ENCODE measurements around the gene ATP13A1. TPM values are rescaled to one million over a fixed set of nuclear protein-coding genes. Genes with fewer than 3 reads are reported as not detected.

Gene ATP13A1
- total and polyA plus RNA-seq, 2 of the 8 experiments (the other 6 are each of a cell fraction or from before 2014, with no cell fraction given): 33.0 to 64.2 TPM

DNA sequence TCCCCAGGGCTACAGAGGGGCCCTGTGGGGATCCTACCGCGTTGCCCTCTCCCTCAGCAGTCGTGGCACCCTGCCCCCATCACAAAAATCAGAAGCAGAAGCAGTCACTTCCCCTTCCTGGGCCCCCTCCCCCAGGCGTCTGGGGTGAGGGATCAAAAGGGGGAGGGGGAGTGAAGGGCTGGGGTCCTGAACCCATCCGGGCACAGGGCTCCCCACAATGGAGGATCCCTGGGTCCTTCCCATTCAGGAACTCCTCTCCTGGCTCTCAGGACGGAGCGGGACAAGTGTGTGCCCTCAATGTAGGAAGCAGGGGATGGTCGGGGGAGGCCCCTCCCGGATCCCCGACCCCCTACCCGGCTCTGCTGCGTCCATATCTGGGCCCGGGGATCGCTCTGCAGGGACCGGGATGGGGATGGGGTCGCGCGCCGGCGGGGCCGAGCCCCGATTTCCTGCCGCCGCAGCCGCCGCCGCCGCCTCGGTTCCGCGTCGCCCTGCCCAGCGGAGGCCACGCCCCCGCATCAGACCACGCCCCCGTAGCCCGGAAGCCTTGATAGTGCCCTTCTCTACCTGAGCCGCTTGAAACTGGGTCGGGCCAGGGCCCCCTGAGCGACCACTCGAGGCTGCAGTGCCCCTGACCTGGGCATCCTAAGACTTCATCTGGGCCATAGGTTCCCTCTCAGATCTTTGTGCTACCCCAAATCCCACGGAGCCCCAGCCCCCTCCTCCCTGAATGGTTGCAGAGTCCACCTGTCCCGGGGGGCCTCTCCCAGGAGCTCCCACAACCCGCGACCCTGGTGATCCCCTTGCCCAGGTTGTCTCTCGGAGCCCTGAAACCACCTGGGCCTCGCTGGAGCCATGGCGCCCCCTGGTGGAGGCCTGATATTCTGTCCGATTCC is 20.1 kb downstream of the ATP13A1 start, which contains the start of gene GMIP (continued):
- TF ChIP-seq RAD21 (IDR thresholded peaks at IDR 0.05 in 1 of 2, conservative IDR thresholded peaks at IDR 0.05 in 1 of 2; ENCODE audit: low read depth in 2 of 2, low read length in 2 of 2) (peak; percentile 85 to 94), CBX8 (IDR thresholded peaks at IDR 0.05; ENCODE audit: borderline replicate concordance, low read depth, low read length) (no peak)
- TF ChIP-seq, protein P1, sequence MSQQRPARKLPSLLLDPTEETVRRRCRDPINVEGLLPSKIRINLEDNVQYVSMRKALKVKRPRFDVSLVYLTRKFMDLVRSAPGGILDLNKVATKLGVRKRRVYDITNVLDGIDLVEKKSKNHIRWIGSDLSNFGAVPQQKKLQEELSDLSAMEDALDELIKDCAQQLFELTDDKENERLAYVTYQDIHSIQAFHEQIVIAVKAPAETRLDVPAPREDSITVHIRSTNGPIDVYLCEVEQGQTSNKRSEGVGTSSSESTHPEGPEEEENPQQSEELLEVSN (IDR thresholded peaks at IDR 0.05): no peak
